Neuronal stem cell (in vitro differentiated cells): ENCODE results near the gene LYPLA2.
"Not testable (repeated sequence)": the region's sequence is repeated elsewhere in the genome, so short reads cannot be mapped to it uniquely, and the experiment has no call there.

Experiments
- DNase-seq: peaks from one replicate; pipeline ENCODE4 v3.0.0-alpha.2; 2013; ENCODE audit warnings: low spot score
- H2AFZ ChIP-seq: one replicate; pipeline ENCODE4 v1.6.1; 2013; ENCODE audit warnings: mild to moderate bottlenecking, low read length, inconsistent platforms
- H2AK5ac ChIP-seq: 2 replicates; pipeline ENCODE4 v1.6.1; 2013; ENCODE audit warnings: low read depth, mild to moderate bottlenecking, inconsistent platforms, low read length, moderate library complexity, mixed read lengths
- H2BK120ac ChIP-seq: 2 replicates; pipeline ENCODE4 v1.6.1; 2013; ENCODE audit warnings: low read depth, mild to moderate bottlenecking, inconsistent platforms, low read length, moderate library complexity, mixed read lengths
- H2BK12ac ChIP-seq: one replicate; pipeline ENCODE4 v1.6.1; 2013; ENCODE audit warnings: low read length, inconsistent platforms
- H2BK15ac ChIP-seq: 2 replicates; pipeline ENCODE4 v1.6.1; 2013; ENCODE audit warnings: mild to moderate bottlenecking, low read length, inconsistent platforms, mixed read lengths
- H2BK5ac ChIP-seq: one replicate; pipeline ENCODE4 v1.6.1; 2013; ENCODE audit warnings: inconsistent platforms, mild to moderate bottlenecking, low read length, moderate library complexity
- H3K14ac ChIP-seq: one replicate; pipeline ENCODE4 v1.6.1; 2013; ENCODE audit warnings: low read length, inconsistent platforms
- H3K18ac ChIP-seq: 2 replicates; pipeline ENCODE4 v1.6.1; 2013; ENCODE audit warnings: low read length, inconsistent platforms
- H3K23ac ChIP-seq: 2 replicates; pipeline ENCODE4 v1.6.1; 2013; ENCODE audit warnings: low read depth, mild to moderate bottlenecking, mixed read lengths, low read length, inconsistent platforms; ENCODE audit not compliant: poor library complexity
- H3K27ac ChIP-seq: replicated peaks from 3 replicates; pipeline ENCODE4 v1.5.1; 2013; ENCODE audit warnings: low read length, inconsistent platforms
- H3K27me3 ChIP-seq, 3 experiments: 2 replicates each; pipeline ENCODE4 v1.6.1; 2013; ENCODE audit warnings: low read length in 3 of 3, mild to moderate bottlenecking in 2 of 3, inconsistent platforms in 1 of 3, low read depth in 1 of 3, mixed read lengths in 1 of 3, moderate library complexity in 1 of 3; ENCODE audit not compliant: control insufficient read depth in 3 of 3, insufficient read depth in 3 of 3
- H3K36me3 ChIP-seq, 2 donors: replicated peaks in 1 of 2; 2 replicates each; pipeline ENCODE4 v1.6.1; 2013; ENCODE audit warnings: low read length in 2 of 2; ENCODE audit not compliant: control insufficient read depth in 2 of 2, insufficient read depth in 2 of 2
- H3K4ac ChIP-seq: 2 replicates; pipeline ENCODE4 v1.6.1; 2013; ENCODE audit warnings: inconsistent platforms, mild to moderate bottlenecking, low read length, moderate library complexity
- H3K4me1 ChIP-seq, 2 donors: 1 replicate in 1 of 2; 2 replicates in 1 of 2; pipeline ENCODE4 v1.6.1; 2013; ENCODE audit warnings: low read length in 2 of 2, low read depth in 1 of 2; ENCODE audit not compliant: control insufficient read depth in 2 of 2, insufficient read depth in 1 of 2
- H3K4me2 ChIP-seq: one replicate; pipeline ENCODE4 v1.6.1; 2013; ENCODE audit warnings: mild to moderate bottlenecking, low read length, inconsistent platforms; ENCODE audit not compliant: insufficient read depth, poor library complexity, severe bottlenecking
- H3K4me3 ChIP-seq, 2 donors: 2 replicates each; pipeline ENCODE4 v1.5.1; 2013; ENCODE audit warnings: low read length in 2 of 2, mild to moderate bottlenecking in 2 of 2, inconsistent platforms in 1 of 2, moderate library complexity in 1 of 2
- H3K79me1 ChIP-seq: one replicate; pipeline ENCODE4 v1.6.1; 2013; ENCODE audit warnings: low read depth, mild to moderate bottlenecking, inconsistent platforms, low read length, moderate library complexity
- H3K9ac ChIP-seq: one replicate; pipeline ENCODE4 v1.6.1; 2013; ENCODE audit warnings: mild to moderate bottlenecking, low read depth, low read length, inconsistent platforms; ENCODE audit not compliant: poor library complexity
- H3K9me3 ChIP-seq, 2 donors: replicated peaks in 1 of 2; 2 replicates each; pipeline versions ENCODE3 to v1.6.1; 2013; ENCODE audit warnings: low read length in 2 of 2, mild to moderate bottlenecking in 2 of 2, inconsistent platforms in 1 of 2, low read depth in 1 of 2, mixed read lengths in 1 of 2, moderate library complexity in 1 of 2; ENCODE audit not compliant: control insufficient read depth in 2 of 2, insufficient read depth in 1 of 2
- H4K8ac ChIP-seq: one replicate; pipeline ENCODE4 v1.6.1; 2013; ENCODE audit warnings: low read depth, mild to moderate bottlenecking, inconsistent platforms, low read length, moderate library complexity
- H4K91ac ChIP-seq: one replicate; pipeline ENCODE4 v1.6.1; 2013; ENCODE audit warnings: low read length, low read depth, mild to moderate bottlenecking, inconsistent platforms; ENCODE audit not compliant: poor library complexity
- WGBS, 2 donors: extraction: QIAGEN DNeasy Blood & Tissue Kit; methylation state at CpG; one replicate each; pipeline ENCODE4 v1.1.7; 2013; ENCODE audit warnings: missing lambda C conversion rate in 2 of 2, mixed read lengths in 1 of 2; ENCODE audit not compliant: insufficient read length in 2 of 2, insufficient replicate concordance in 1 of 2; ENCODE audit errors: extremely low coverage in 2 of 2; 5-methylcytosine and 5-hydroxymethylcytosine counted together

The LYPLA2 gene

DNA sequence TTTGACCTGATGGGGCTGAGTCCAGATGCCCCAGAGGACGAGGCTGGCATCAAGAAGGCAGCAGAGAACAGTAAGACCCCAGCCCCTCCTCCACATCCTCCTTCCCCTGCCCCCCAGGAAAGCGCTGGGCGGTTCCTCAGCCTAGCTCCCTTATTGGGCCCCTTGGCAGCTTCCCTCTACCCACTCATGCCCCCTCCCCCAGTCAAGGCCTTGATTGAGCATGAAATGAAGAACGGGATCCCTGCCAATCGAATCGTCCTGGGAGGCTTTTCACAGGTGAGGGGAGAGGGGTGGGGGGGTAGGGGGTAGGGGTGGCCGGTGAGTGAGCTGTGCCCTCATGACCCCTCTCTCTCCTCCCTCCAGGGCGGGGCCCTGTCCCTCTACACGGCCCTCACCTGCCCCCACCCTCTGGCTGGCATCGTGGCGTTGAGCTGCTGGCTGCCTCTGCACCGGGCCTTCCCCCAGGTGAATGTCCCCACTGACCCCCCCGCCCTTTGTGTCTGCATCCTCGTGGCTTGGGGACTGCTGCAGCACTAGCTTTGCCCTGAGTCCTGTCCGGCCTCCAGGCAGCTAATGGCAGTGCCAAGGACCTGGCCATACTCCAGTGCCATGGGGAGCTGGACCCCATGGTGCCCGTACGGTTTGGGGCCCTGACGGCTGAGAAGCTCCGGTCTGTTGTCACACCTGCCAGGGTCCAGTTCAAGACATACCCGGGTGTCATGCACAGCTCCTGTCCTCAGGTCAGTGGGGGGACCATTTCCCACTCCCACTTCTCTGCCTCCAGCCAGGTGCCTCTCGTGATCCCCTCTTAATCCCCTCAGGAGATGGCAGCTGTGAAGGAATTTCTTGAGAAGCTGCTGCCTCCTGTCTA, 3.2 kb downstream of the LYPLA2 start:
- Histone ChIP-seq H4K8ac (no peak overlapping the region), H3K4me2 (no peak overlapping the region), H2BK12ac (no peak overlapping the region), H3K4me3 (no peak overlapping the region), H2BK15ac (no peak overlapping the region), H3K9me3 (no peaks in the 10 kb centered on the region), H3K27me3 (no peaks in the 10 kb centered on the region), H3K27ac (no peak overlapping the region), H3K9ac (no peak overlapping the region), H3K23ac (peak overlapping the region; percentile 43), H3K18ac (no peak overlapping the region), H3K36me3 (peaks cover 33 to 58% of the 10 kb centered on the region in 2 donors), H2BK5ac (no peak overlapping the region), H2AFZ (no peak overlapping the region), H2BK120ac (no peak overlapping the region), H3K4me1 (peaks cover 5 to 19% of the 10 kb centered on the region in 2 donors), H4K91ac (no peak overlapping the region), H3K14ac (no peak overlapping the region), H3K79me1 (peaks cover 23% of the 10 kb centered on the region), H2AK5ac (no peak overlapping the region), H3K4ac (no peak overlapping the region)
- no CpG with 5 or more reads among the region's 21 CpGs for WGBS, 2 donors
- no peak for DNase-seq

GRCh38 chr1:23794732-23795182, 3.8 kb downstream of the LYPLA2 start:
- not testable (repeated sequence) for H3K9ac ChIP-seq, H3K18ac ChIP-seq, H2BK12ac ChIP-seq, DNase-seq, H3K4me2 ChIP-seq, H2BK120ac ChIP-seq, H4K8ac ChIP-seq, H3K27me3 ChIP-seq, H2BK15ac ChIP-seq, H3K27ac ChIP-seq, H3K14ac ChIP-seq, H4K91ac ChIP-seq, H2BK5ac ChIP-seq, H3K4ac ChIP-seq, H3K9me3 ChIP-seq, H2AFZ ChIP-seq, H3K4me3 ChIP-seq, H2AK5ac ChIP-seq
- H3K4me1 ChIP-seq, result peaks cover 9 to 26% of the 10 kb centered on the region in 2 donors
- H3K36me3 ChIP-seq, result peaks cover 33 to 58% of the 10 kb centered on the region in 2 donors
- no CpG with 5 or more reads among the region's 9 CpGs for WGBS, 2 donors
- peaks cover 23% of the 10 kb centered on the region for H3K79me1 ChIP-seq
- peak overlapping the region; percentile 43 for H3K23ac ChIP-seq

DNA sequence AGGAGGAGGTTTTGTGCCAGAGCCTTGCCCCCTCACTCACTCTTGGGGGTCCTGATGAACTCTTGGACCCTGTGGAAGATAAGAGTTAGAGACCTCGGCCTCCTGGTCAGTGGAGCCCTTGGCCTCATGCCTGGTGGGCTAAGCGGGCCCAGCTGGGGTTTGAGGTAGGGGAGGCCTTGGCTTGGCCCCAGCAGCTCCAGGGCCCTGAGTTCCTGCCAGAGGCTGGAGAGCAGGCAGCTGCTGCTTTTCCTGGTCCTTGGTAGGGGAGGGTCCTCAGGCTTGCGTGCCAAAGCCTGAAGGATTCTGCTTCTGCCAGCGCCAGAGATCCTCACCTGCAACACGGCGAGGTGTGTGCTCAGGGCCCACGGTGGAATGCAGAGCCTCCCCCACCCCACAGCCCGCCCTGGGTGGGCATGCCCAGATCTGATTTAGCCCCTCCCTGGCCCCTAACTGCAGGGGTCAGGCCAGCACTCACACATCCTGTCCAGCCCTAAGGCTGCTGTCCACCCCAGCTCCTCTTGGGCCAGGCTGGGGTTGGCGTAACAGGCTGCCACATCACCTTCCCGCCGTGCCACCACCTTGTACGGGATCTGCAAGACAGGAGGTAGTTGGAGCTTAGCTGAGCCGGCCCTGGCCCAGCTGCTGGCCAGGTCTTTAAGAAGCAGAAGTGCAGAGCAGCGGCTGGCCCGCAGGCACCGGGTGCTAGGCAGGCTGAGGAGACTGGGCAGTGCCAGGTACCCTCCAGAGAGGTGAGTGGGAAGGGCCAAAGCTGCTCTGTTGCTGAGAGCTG, 4.9 kb downstream of the LYPLA2 start:
- no peak overlapping the region for H3K14ac ChIP-seq
- no peak overlapping the region for H2BK5ac ChIP-seq
- no peak overlapping the region for H3K27ac ChIP-seq
- peaks cover 9 to 22% of the 10 kb centered on the region in 2 donors for H3K4me1 ChIP-seq
- no CpG with 5 or more reads among the region's 16 CpGs for WGBS, 2 donors
- no peak overlapping the region for H4K91ac ChIP-seq
- no peak overlapping the region for H2AFZ ChIP-seq
- H3K4ac ChIP-seq, result no peak overlapping the region
- no peak for DNase-seq
- no peak overlapping the region for H2BK120ac ChIP-seq
- H4K8ac ChIP-seq, result no peak overlapping the region
- H3K79me1 ChIP-seq, result peaks cover 23% of the 10 kb centered on the region
- H3K23ac ChIP-seq, result no peak overlapping the region
- no peaks in the 10 kb centered on the region for H3K9me3 ChIP-seq
- H3K9ac ChIP-seq, result no peak overlapping the region
- H3K36me3 ChIP-seq, result peaks cover 33 to 58% of the 10 kb centered on the region in 2 donors
- H2BK12ac ChIP-seq, result no peak overlapping the region
- no peak overlapping the region for H3K4me2 ChIP-seq
- no peaks in the 10 kb centered on the region for H3K27me3 ChIP-seq
- no peak overlapping the region for H2AK5ac ChIP-seq
- no peak overlapping the region for H3K18ac ChIP-seq
- no peak overlapping the region for H2BK15ac ChIP-seq
- H3K4me3 ChIP-seq, result no peak overlapping the region
